Measurements from ENCODE around the gene ATP5F1D. TPM values are rescaled to one million over a fixed set of nuclear protein-coding genes. Genes with fewer than 3 reads are reported as not detected.

The ATP5F1D gene
- total RNA-seq, 4 donors from 2014 or later, result 47.9 to 118 (median 66.1) TPM

- TF ChIP-seq CTCF (IDR thresholded peaks at IDR 0.05; ENCODE audit: low read depth), result no peak
These were observed 24.8 kb downstream of the ATP5F1D start for GRCh38 chr19:1266129-1266915.

GRCh38 chr19:1266916-1267476 is 25.4 kb downstream of the ATP5F1D start:
- no peak for TF ChIP-seq CTCF (IDR thresholded peaks at IDR 0.05; ENCODE audit: low read depth)

GRCh38 chr19:1267477-1268225 is 26.1 kb downstream of the ATP5F1D start:
- TF ChIP-seq CTCF (IDR thresholded peaks at IDR 0.05; ENCODE audit: low read depth), result no peak

GRCh38 chr19:1268226-1269064 is 26.9 kb downstream of the ATP5F1D start:
- no peak for TF ChIP-seq CTCF (IDR thresholded peaks at IDR 0.05; ENCODE audit: low read depth)

- TF ChIP-seq CTCF (IDR thresholded peaks at IDR 0.05; ENCODE audit: low read depth), result no peak
These were observed 27.5 kb downstream of the ATP5F1D start, which contains the start of gene CIRBP for GRCh38 chr19:1269065-1269477. TSS of gene CIRBP (plus strand) at chr19:1269332. CDS start at chr19:1270934, 1,602 bp downstream.

GRCh38 chr19:1269478-1270212 is 28.1 kb downstream of the ATP5F1D start:
- TF ChIP-seq CTCF (IDR thresholded peaks at IDR 0.05; ENCODE audit: low read depth), result no peak
